AG09309 (cell line): ENCODE data around the gene TEKTIP1.

Source experiments
- DNase-seq: peaks from one replicate; pipeline ENCODE4 v3.0.0-alpha.2; 2010; ENCODE audit warnings: low read depth
- H3K4me3 ChIP-seq: 2 replicates; pipeline ENCODE4 v1.5.1; 2011; ENCODE audit warnings: mild to moderate bottlenecking, low read depth, low read length, moderate library complexity; ENCODE audit not compliant: control insufficient read depth
- CTCF ChIP-seq: IDR thresholded peaks from 2 replicates; pipeline ENCODE4 v1.5.1; 2011; ENCODE audit warnings: mild to moderate bottlenecking, low read depth, low read length, inconsistent platforms; ENCODE audit not compliant: insufficient read depth, control insufficient read depth; ENCODE audit errors: missing control alignments

TEKTIP1 gene

GRCh38 chr19:3519126-3519525 is 19.8 kb upstream of the TEKTIP1 start:
- TF ChIP-seq CTCF = no peak
- DNase-seq = no peak
- H3K4me3 ChIP-seq = no peak overlapping the region

- H3K4me3 ChIP-seq = no peak overlapping the region
- no peak for DNase-seq
- TF ChIP-seq CTCF = no peak
Observed at GRCh38 chr19:3520166-3521103, 18.5 kb upstream of the TEKTIP1 start.

- H3K4me3 ChIP-seq = no peak overlapping the region
- no peak for DNase-seq
- TF ChIP-seq CTCF = no peak
Observed at GRCh38 chr19:3521104-3521445, 17.9 kb upstream of the TEKTIP1 start.

- H3K4me3 ChIP-seq = no peak overlapping the region
- no peak for TF ChIP-seq CTCF
- no peak for DNase-seq
Observed at GRCh38 chr19:3522421-3523360, 16.3 kb upstream of the TEKTIP1 start.

GRCh38 chr19:3523361-3524077 is 15.5 kb upstream of the TEKTIP1 start:
- H3K4me3 ChIP-seq = no peak overlapping the region
- DNase-seq = no peak
- TF ChIP-seq CTCF = no peak

- H3K4me3 ChIP-seq = no peak overlapping the region
- DNase-seq = no peak
- no peak for TF ChIP-seq CTCF
Observed at GRCh38 chr19:3524078-3524842, 14.7 kb upstream of the TEKTIP1 start.
